Mesenchymal stem cell (in vitro differentiated cells and primary cell): Measurements from ENCODE around the gene SEMA3A.

Experiments used
- DNase-seq: peaks from one replicate; pipeline ENCODE4 v3.0.0-alpha.2; 2013
- H2AFZ ChIP-seq: one replicate; pipeline ENCODE4 v1.6.1; 2013; ENCODE audit warnings: low read depth, mild to moderate bottlenecking, control low read depth, inconsistent platforms, low read length, moderate library complexity
- H2AK5ac ChIP-seq: 2 replicates; pipeline ENCODE4 v1.6.1; 2013; ENCODE audit warnings: low read length, moderate library complexity, mild to moderate bottlenecking, inconsistent platforms; ENCODE audit not compliant: severe bottlenecking
- H2BK120ac ChIP-seq: one replicate; pipeline ENCODE4 v1.6.1; 2013; ENCODE audit warnings: low read depth, mild to moderate bottlenecking, inconsistent platforms, low read length, moderate library complexity
- H2BK12ac ChIP-seq, 2 experiments: one replicate each; pipeline ENCODE4 v1.6.1; 2013; ENCODE audit warnings: inconsistent platforms in 2 of 2, low read length in 2 of 2, mild to moderate bottlenecking in 2 of 2, moderate library complexity in 2 of 2, control low read depth in 1 of 2
- H2BK15ac ChIP-seq: one replicate; pipeline ENCODE4 v1.6.1; 2013; ENCODE audit warnings: mild to moderate bottlenecking, low read depth, inconsistent platforms; ENCODE audit not compliant: poor library complexity, severe bottlenecking
- H2BK5ac ChIP-seq: 2 replicates; pipeline ENCODE4 v1.6.1; 2013; ENCODE audit warnings: low read depth, mild to moderate bottlenecking, low read length, control low read depth, inconsistent platforms; ENCODE audit not compliant: poor library complexity, severe bottlenecking
- H3K14ac ChIP-seq, 2 experiments: one replicate each; pipeline ENCODE4 v1.6.1; 2013; ENCODE audit warnings: inconsistent platforms in 2 of 2, low read length in 2 of 2, control low read depth in 1 of 2, mild to moderate bottlenecking in 1 of 2, moderate library complexity in 1 of 2
- H3K18ac ChIP-seq, 2 experiments: one replicate each; pipeline ENCODE4 v1.6.1; 2013; ENCODE audit warnings: inconsistent platforms in 2 of 2, low read length in 2 of 2, control low read depth in 1 of 2, low read depth in 1 of 2, mild to moderate bottlenecking in 1 of 2
- H3K23ac ChIP-seq, 2 experiments: one replicate each; pipeline ENCODE4 v1.6.1; 2013; ENCODE audit warnings: inconsistent platforms in 2 of 2, low read length in 2 of 2, mild to moderate bottlenecking in 2 of 2, moderate library complexity in 2 of 2, control low read depth in 1 of 2
- H3K27ac ChIP-seq: 2 replicates; pipeline ENCODE4 v1.5.1; 2013; ENCODE audit warnings: mild to moderate bottlenecking, moderate library complexity, low read length, control low read depth, inconsistent platforms; ENCODE audit not compliant: poor library complexity, severe bottlenecking
- H3K27me3 ChIP-seq, 2 experiments: 2 replicates each; pipeline versions ENCODE4 v1.6.1 to v1.7.0; 2013; ENCODE audit warnings: low read length in 2 of 2, mild to moderate bottlenecking in 2 of 2, moderate library complexity in 2 of 2, control low read depth in 1 of 2, inconsistent platforms in 1 of 2; ENCODE audit not compliant: control insufficient read depth in 1 of 2, insufficient read depth in 1 of 2
- H3K36me3 ChIP-seq, 2 experiments: 2 replicates each; pipeline versions ENCODE4 v1.6.1 to v1.7.0; 2013; ENCODE audit warnings: low read length in 2 of 2, control low read depth in 1 of 2, inconsistent platforms in 1 of 2, low read depth in 1 of 2, mild to moderate bottlenecking in 1 of 2; ENCODE audit not compliant: insufficient read depth in 2 of 2, control insufficient read depth in 1 of 2
- H3K4ac ChIP-seq, 2 experiments: one replicate each; pipeline ENCODE4 v1.6.1; 2013; ENCODE audit warnings: inconsistent platforms in 2 of 2, low read length in 2 of 2, mild to moderate bottlenecking in 2 of 2, moderate library complexity in 2 of 2, control low read depth in 1 of 2, low read depth in 1 of 2
- H3K4me1 ChIP-seq: 2 replicates; pipeline ENCODE4 v1.6.1; 2013; ENCODE audit warnings: low read depth, low read length, control low read depth; ENCODE audit not compliant: control insufficient read depth, insufficient read depth
- H3K4me2 ChIP-seq: 2 replicates; pipeline ENCODE4 v1.6.1; 2013; ENCODE audit warnings: low read length, mild to moderate bottlenecking, inconsistent platforms; ENCODE audit not compliant: poor library complexity, severe bottlenecking
- H3K4me3 ChIP-seq, 2 experiments: 2 replicates each; pipeline versions ENCODE4 v1.5.1 to v1.7.0; 2013; ENCODE audit warnings: low read length in 2 of 2, mild to moderate bottlenecking in 2 of 2, control low read depth in 1 of 2, low read depth in 1 of 2; ENCODE audit not compliant: insufficient read depth in 1 of 2
- H3K79me1 ChIP-seq: replicated peaks from 2 replicates; pipeline ENCODE4 v1.6.1; 2013; ENCODE audit warnings: mild to moderate bottlenecking, control low read depth, low read length, inconsistent platforms; ENCODE audit not compliant: poor library complexity, severe bottlenecking
- H3K9ac ChIP-seq: 2 replicates; pipeline ENCODE4 v1.7.0; 2013; ENCODE audit warnings: mild to moderate bottlenecking, low read length, moderate library complexity
- H3K9me3 ChIP-seq: 2 replicates; pipeline ENCODE4 v1.7.0; 2013; ENCODE audit warnings: mild to moderate bottlenecking, low read length; ENCODE audit not compliant: control insufficient read depth
- H4K8ac ChIP-seq: one replicate; pipeline ENCODE4 v1.6.1; 2013; ENCODE audit warnings: inconsistent platforms, mild to moderate bottlenecking, low read length, moderate library complexity
- H4K91ac ChIP-seq: one replicate; pipeline ENCODE4 v1.6.1; 2013; ENCODE audit warnings: mild to moderate bottlenecking, low read length, inconsistent platforms
- WGBS: methylation state at CpG from one replicate; pipeline ENCODE4 v1.1.7; 2013; ENCODE audit warnings: mixed read lengths; 5-methylcytosine and 5-hydroxymethylcytosine counted together

Gene SEMA3A

DNA sequence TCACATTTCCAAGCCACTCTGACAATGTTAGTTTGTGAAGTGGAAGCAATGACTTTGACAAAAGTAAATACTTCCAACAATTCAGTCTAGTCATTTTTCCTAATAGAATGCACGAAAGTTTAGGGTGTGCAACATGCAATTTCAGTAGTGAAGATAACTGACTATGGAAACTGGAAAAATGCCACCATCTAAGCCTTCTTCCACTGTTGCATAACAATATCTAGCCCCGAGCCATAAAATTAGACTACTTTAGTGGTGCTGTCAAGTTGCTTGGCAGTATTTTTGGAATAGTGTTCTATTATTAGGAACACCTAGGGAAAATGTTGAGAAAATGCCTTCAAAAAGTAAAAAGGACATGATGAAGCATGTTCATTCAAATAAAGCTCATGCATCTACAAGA, 17.9 kb downstream of the SEMA3A start:
- Histone ChIP-seq H3K14ac (no peak overlapping the region), H2AK5ac (no peak overlapping the region), H3K18ac (no peak overlapping the region), H2AFZ (no peak overlapping the region), H2BK12ac (no peak overlapping the region), H3K27me3 (no peaks in the 10 kb centered on the region), H2BK5ac (no peak overlapping the region), H3K79me1 (peaks cover 12% of the 10 kb centered on the region), H3K4me1 (no peaks in the 10 kb centered on the region), H3K23ac (no peak overlapping the region), H3K4me3 (no peak overlapping the region), H3K9me3 (peaks cover 7% of the 10 kb centered on the region), H3K4ac (no peak overlapping the region), H3K27ac (no peak overlapping the region), H4K8ac (no peak overlapping the region), H2BK15ac (no peak overlapping the region), H4K91ac (no peak overlapping the region), H2BK120ac (no peak overlapping the region), H3K36me3 (peaks cover 5 to 6% of the 10 kb centered on the region in 2 experiments), H3K4me2 (no peak overlapping the region), H3K9ac (no peak overlapping the region)
- DNase-seq: peak; percentile 66
- WGBS: no CpG with 5 or more reads among the region's 2 CpGs

GRCh38 chr7:84175461-84175860, 19.1 kb downstream of the SEMA3A start:
- H3K18ac ChIP-seq: no peak overlapping the region
- WGBS: 95% methylated on average over 1 of the region's 2 CpGs
- no peak overlapping the region for H3K27ac ChIP-seq

DNA sequence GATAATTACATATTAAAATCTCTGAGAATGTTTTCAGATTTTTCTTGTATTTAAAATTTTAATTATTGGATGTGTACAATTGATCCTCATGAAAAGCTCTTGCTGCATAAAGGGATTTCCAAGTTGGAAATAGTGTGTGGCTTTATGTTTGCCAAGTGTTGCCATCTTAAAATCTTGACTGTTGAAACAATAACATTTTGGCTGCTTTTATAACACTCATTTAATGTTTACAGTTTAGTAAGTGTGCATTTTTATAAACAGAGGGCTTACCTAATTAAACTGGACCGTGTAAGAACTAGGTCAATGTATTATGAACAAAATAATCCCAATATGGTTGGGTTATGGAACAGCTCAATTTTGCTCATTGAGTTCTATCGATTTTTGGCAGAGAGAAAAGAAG, 23.9 kb downstream of the SEMA3A start:
- no peak overlapping the region for H3K4me2 ChIP-seq
- H3K36me3 ChIP-seq: peaks cover 5 to 6% of the 10 kb centered on the region in 2 experiments
- H3K79me1 ChIP-seq: peaks cover 13% of the 10 kb centered on the region
- H2BK12ac ChIP-seq: no peak overlapping the region
- no peak overlapping the region for H2AFZ ChIP-seq
- no peak for DNase-seq
- no peak overlapping the region for H2BK15ac ChIP-seq
- H4K8ac ChIP-seq: no peak overlapping the region
- no peak overlapping the region for H2AK5ac ChIP-seq
- H3K4me3 ChIP-seq: no peak overlapping the region
- H3K18ac ChIP-seq: no peak overlapping the region
- peaks cover 7% of the 10 kb centered on the region for H3K9me3 ChIP-seq
- H4K91ac ChIP-seq: no peak overlapping the region
- no peak overlapping the region for H3K9ac ChIP-seq
- no peaks in the 10 kb centered on the region for H3K27me3 ChIP-seq
- H3K4me1 ChIP-seq: no peaks in the 10 kb centered on the region
- H3K14ac ChIP-seq: no peak overlapping the region
- no peak overlapping the region for H2BK120ac ChIP-seq
- no peak overlapping the region for H3K4ac ChIP-seq
- WGBS: 100% methylated on average over 2 of the region's 2 CpGs
- no peak overlapping the region for H3K23ac ChIP-seq
- H2BK5ac ChIP-seq: no peak overlapping the region
- H3K27ac ChIP-seq: no peak overlapping the region

More at GRCh38 chr7:84175461-84175860, 19.1 kb downstream of the SEMA3A start:
- no peak overlapping the region for H2AFZ ChIP-seq
- H2BK12ac ChIP-seq: no peak overlapping the region
- no peak overlapping the region for H2BK15ac ChIP-seq
- H2AK5ac ChIP-seq: no peak overlapping the region
- H3K79me1 ChIP-seq: peaks cover 12% of the 10 kb centered on the region
- no peak overlapping the region for H3K9ac ChIP-seq
- no peak overlapping the region for H3K4ac ChIP-seq
- H3K23ac ChIP-seq: no peak overlapping the region
- H3K4me2 ChIP-seq: no peak overlapping the region
- no peak overlapping the region for H2BK5ac ChIP-seq
- H3K36me3 ChIP-seq: peaks cover 5 to 6% of the 10 kb centered on the region in 2 experiments
- no peak overlapping the region for H4K91ac ChIP-seq
- no peak for DNase-seq
- no peak overlapping the region for H3K14ac ChIP-seq
- H3K4me1 ChIP-seq: no peaks in the 10 kb centered on the region
- H3K4me3 ChIP-seq: no peak overlapping the region
- H3K27me3 ChIP-seq: no peaks in the 10 kb centered on the region
- H3K9me3 ChIP-seq: peaks cover 7% of the 10 kb centered on the region
- no peak overlapping the region for H4K8ac ChIP-seq
- no peak overlapping the region for H2BK120ac ChIP-seq

DNA sequence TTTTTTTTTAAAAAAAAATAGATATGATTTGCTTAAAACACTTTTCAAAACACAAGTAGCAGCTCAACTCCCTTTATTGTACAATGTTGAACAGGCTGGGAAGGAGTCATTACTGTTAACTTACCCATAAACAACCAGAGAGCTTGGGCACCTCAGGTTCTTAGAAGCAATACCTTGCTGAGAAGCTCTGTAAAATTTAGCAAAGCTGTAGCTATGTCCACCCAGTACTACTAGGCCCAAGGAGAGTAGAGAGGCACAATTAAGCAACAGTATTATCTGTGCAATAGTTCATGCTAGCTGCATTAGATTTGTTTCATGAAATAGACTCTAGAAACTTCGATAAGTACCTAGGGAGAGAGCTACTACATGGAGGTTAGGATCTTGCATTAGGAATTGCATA, 32.0 kb downstream of the SEMA3A start:
- Histone ChIP-seq H2AK5ac (no peak overlapping the region), H3K4me1 (no peaks in the 10 kb centered on the region), H2BK15ac (no peak overlapping the region), H3K4ac (peak overlapping the region in 1 of 2 experiments; percentile 28), H2AFZ (no peak overlapping the region), H3K36me3 (no peaks in the 10 kb centered on the region), H3K18ac (no peak overlapping the region), H3K79me1 (peaks cover 8% of the 10 kb centered on the region), H2BK120ac (no peak overlapping the region), H3K9ac (no peak overlapping the region), H3K9me3 (no peaks in the 10 kb centered on the region), H2BK12ac (no peak overlapping the region), H3K27ac (no peak overlapping the region), H3K14ac (no peak overlapping the region), H4K8ac (no peak overlapping the region), H4K91ac (no peak overlapping the region), H3K4me2 (no peak overlapping the region), H3K4me3 (no peak overlapping the region), H3K27me3 (no peaks in the 10 kb centered on the region), H3K23ac (no peak overlapping the region), H2BK5ac (no peak overlapping the region)
- DNase-seq: no peak
- WGBS: 93% methylated on average over 1 of the region's 1 CpG
